ENCODE measurements around the gene PPP1R3F.

The PPP1R3F gene

DNA sequence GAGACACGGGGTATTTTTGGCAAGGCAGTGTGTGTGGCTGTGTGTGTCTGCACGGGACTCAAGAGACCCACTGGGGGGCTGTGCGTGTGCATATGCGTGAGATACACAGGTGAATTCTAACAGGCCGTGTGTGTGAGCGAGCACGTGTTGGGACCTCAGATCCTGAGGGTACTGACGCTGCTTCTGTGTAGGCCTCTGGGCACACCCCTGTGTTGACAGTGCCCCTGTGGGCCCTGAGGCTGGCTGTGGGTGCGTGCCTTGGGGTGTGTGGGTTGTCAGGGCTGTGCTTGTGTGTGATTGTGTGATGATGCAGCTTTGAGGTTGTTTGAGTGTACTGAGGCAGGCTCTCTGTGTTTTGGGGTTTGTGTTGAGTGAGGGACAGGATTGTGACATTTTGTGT lies 19.0 kb upstream of the PPP1R3F start:
- DNase-seq: no peak

DNA sequence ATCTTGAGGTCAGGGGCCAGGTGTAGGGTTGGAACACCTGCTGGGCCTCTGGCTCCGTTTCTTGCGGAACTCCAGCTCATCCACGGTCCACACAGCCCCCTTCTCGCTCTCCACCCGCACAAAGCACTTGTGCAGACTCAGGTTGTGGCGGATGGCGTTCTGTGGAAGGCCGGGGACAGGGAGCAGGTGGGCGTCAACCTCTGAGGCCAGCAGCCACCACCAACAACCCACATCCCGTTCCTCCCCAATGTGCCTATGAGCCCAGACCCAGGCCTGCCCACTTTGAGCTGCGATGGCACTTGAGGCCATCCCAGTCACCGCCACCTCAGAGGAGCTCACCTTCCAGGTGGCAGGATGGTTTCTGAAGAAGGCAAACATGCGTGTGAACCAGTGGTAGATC lies 18.3 kb upstream of the PPP1R3F start:
- DNase-seq: no peak

DNA sequence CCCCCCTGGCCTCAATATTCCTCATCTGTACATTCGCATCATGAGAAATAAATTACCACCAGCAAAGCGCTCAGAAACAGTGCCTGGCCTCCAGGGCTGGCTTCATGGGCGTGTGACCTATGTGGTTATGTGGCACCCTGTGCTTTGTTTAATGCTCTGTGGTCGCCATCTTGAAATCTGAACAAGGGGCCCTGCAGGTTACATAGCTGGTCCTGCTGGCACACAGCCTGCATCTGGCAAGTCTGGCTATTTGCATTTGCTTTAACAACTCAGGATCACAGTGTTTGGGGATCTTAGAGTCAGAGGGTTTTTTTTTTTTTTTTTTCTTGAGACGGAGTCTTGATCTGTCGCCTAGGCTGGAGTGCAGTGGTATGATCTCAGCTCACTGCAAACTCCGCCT lies 15.0 kb upstream of the PPP1R3F start:
- DNase-seq: no peak

DNA sequence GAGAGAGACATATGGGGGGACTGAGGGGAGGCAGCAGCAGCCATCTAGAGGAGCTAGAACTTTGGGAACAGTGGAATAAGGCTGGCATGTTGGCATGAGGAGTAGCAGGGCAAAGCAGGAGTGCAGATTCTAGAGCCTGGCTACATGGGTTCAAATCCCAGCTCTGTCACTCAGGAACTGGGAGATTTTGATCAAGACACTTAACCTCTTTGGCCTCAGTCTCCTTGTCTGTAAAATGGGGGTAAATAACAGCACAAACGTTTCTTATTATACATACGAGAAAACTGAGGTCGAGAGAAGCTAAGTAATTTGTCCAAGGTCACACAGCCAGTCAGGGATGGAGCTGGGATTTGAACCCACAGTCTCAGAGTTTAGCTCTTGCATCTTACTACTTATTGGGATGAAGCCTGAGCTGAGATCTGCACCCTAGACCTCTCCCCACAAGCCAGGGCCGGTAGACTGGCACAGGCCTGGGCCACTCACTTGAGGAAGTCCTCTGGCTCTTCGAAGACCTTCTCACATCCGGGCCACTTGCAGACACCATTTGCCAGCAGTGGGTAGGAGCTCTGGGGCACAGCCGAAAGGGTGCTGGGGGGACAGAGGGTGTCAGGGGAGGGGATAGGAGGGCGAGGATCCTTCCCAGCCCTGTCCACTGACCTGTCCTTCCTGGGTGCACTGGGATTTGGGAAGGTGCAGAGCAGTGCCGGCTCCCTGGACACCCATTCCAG lies 13.2 kb upstream of the PPP1R3F start:
- DNase-seq: no peak

DNA sequence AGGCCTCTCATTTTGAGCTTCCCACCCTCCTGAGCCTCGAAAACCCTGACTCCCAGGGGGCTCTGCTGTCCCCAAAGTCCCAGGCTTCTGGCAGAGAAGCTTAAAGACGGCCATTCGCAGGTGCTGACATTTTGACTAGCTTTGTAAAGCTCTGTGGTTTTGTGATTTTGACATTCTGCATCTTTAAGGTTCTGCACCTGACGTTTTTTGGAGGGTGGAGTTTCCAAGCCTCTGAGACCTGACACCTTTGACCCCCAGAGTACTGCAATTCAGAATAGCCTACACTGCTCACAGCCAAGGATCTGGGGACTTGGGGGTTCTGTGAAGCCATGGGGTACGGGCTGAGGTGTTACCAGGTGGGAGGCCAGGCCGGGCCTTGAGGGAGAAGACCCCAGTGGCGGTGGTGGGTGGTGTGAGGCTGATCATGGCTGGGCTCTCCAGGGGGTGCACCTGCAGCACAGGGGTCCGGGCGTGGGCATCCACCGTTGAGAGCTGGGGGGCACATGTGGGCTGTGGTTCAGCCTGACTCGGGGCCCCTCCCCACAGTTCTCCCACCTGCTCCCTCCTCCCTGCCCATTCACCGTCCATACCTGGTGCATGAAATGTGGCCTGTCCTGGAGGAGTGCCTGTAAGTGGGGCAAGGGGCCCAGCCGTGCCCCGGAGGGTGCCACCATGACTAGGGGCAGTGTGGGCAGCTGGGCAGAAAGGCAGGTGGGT lies 12.4 kb upstream of the PPP1R3F start:
- DNase-seq: no peak

DNA sequence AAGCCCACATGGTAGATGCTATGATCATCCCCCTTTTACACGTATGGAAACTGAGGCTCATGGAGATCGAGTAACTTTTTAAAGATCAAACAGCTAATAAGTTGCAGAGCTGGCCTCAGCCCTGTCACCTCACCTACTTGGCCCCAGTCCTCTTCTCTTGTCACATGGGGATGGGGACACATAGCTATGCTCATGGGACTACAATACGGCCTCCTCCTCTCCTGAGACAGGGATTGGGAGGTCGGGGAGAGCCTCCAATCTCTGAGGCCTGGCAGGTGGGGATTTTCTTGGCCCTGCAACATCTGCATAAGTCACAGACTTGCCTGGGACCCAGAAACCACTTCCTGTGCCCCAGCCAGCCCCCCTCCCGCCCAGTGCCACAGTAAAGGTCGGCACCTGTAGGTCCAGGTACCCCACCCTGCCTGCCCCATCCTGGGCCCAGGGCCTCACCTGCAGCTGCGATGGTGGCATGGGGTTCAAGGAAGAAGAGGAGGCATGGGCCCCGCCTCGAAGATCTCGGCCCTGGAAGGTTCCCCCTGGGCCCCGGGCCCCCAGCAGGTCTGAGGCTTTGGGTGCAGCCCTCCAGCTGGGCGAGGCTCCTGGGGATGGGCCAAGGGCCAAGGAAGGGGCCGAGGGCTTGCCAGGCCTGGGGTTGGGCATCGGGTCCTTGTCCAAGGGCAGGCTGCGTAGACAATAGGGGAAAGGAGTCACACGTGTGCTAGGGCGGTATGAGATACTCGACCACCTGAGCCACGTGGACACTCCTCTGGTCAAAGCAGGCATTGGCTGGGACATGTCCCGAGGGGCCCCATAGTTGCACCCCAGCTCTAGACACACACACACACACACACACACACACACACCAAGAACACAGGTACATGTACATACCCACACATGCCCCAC lies 11.5 kb upstream of the PPP1R3F start:
- DNase-seq: no peak

DNA sequence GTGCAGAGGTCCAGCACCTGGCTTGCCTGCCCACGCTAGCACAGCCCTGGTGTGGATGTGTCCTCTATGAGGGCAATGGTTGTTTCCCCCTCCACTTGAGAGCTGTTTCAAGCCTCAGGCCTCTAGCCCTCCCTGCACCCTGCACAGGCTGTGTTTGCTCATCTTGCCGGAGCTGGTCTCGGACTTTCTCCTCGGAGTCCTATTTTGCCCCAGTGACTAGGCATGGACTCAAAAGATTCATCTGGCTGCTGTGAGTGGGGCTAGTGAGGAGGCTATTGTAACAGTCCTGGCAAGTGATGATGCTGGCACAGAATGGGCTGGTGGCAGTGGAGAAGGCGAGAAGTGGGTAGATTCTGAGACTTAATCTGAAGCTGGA lies 10.9 kb upstream of the PPP1R3F start:
- DNase-seq: no peak

DNA sequence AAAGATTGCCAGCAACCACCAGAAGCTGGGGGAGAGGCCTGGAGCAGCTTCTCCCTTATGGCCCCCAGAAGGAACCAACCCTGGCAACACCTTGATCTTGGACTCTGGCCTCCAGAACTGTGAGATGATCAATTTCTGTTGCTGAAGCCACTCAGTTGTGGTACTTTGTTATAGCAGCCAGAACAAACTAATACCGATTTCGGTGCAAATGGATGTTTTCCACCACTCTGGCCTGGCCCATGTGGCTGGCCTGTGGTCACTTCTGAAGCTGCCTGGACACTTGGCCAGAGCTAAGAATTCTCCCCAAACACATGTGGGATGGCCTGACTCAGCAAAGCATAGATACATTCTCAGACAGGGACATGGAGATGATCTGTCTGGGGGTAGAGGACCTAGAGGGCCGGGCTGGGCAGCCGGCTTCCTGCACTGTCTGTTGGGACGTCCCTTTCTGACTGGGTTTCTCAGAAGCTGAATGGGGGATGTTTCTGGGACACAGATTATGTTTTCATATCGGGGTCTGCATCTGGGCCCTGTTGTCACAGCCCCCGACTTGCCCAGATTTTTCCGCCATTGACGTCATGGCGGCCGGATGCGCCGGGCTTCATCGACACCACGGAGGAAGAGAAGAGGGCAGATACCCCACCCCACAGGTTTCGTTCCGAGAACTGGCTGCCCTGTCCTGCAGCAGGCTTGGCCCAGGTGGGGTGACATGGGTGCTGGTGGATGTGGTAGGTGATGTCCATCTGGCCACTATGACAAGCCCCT lies 9.2 kb upstream of the PPP1R3F start:
- no peak for DNase-seq

DNA sequence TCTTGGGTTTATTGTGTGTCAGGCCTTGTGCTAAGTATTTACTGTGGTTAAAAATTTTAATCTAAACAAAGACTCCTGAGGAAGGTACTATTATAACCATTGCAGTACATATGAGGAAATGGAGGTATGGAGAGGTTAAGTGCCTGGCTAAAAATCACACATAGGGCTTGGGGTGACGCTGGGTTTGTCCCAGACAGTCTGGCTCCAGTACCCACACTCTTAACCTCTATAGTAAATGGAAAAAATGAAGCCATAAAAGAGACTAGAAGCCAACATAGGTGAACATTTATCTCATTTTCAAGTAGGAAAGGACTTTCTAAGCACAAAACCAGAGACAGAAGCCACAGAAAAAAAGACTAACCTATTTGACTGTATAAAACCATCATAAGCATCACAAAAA lies 7.0 kb upstream of the PPP1R3F start:
- DNase-seq: no peak

DNA sequence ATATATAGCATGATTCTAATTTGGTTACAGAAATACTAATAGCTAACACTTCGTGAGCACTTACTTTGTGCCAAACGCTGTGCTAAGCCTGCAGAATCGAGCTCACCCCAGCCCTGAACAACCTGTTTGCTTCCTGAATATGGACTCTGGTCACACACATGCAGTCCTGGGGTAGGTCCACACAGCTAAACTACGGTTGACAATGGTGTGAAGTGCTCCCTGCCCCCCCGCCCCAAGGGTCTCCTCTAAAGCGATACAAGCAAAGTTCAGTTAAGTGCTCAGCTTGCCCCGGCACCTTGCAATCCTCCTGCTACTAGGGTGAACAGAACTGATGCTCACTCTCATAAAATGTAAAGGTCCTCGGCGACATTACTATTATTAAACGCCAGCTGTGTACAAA lies 6.0 kb upstream of the PPP1R3F start:
- no peak for DNase-seq

DNA sequence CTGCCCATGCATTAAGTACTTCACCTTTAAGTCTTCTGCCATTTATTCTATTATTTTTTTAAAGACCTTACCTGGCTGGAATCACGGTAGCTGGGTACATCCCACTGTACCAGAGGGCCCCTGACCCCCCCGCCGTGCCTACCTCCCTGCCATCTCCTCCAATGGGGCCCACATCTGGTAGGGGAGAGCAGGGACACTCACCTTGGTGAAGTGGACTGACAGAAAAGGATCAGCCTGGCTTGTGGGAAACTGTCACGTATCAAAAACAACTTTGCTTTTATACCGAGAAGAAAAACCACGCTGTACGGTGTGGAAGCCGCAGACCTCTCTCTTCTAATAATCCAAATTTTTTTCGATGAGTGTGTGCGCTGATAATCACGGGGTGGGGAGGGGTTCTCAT lies 5.1 kb upstream of the PPP1R3F start, which contains the start of gene FOXP3:
FOXP3 (minus strand) TSS at position 251 of the 400 bp plus-strand sequence. CDS start 6,205 bp downstream, outside the sequence.
- DNase-seq: no peak

DNA sequence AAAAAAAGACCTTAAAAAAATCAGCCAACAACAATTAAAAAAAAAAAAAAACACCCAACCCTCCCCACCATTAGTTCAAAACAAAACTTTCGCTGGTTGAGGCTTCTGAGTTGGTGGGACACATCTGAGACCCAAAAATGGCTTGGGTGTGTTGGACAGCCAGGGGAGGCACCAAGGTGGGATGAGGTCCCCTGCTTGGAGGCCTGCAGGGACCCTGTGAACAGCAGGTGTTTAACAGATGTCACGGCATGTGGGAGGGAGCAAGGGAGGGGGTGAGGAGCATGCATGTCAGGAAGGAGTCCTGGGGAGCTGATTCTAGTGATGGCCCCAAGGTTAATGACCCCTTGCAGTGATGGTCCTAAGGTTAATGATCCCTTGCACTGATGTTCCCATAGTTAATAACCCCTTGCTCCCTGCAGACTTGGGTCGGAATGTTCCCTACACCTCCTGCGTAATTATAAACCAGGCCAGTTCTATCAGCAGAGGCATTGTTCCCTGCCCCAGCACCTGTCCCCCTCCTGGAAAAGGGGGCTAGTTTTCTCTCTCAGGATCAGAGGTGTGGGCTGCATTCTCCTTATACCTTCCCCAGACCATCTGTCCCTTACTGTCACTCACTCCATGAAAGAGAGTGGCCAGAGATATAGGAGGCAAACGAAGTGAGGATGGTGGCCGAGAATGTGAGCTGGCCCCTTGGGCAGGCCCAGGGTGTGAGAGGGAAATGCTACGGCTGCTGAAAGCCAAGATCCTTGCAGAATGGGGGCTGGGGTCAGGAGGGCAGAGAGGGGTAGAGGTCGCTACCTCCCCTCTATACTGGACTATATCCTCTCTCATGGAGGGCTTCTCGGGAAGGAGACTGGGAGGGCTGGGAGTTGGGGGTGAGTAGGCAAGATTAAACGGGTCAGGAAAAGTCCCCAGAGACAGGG lies 2.8 kb upstream of the PPP1R3F start:
- DNase-seq: no peak

DNA sequence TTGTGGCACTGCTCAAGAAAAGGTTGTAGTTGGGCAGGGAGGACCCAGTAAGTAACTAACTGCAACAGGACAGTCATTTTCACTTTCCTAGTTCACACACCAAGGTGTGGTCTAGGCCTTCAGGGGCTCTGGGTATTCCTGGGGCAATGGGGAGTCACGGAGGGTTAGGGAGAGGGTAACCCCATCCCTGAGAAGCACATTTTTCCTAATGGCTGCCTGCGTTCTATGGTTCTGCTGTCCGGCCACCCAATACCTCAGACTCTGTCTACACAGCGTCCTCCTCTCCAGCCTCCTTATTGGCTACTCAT lies 937 bp upstream of the PPP1R3F start:
- DNase-seq: no peak

DNA sequence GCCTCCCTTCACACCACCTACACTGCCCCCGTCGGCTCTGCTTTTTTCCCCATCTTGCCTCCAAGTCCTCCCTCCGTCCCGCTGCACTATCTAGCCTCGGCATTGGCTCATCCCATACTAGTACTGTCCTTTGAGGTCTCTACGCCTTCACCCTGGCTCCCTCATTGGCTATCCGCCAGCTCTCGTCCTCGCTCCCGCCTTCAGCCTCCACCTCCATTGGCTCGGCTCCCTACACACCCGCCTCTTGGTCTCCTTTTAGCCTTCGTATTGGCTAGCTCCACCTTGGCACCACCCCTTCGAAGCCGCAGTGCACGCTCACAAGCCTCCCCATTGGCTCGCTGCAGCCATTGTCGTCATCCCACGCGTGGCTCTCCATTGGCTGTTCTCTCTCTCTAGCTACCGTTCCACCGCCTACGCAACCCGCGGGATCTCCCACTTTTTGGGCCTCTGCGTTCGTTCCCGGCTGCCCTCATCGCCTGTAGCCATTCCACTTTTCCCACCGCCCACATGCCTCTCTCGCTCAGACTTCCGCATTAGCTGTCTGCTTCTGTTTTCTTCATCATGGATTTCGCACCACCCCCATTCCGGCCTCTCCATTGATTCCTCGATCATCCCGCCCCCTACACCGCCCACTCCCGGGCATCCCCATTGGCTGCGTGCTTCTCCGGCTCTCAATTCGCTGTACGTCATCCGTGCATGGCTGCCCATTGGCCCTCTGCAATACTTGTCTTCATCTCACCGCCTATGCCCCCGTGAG lies 405 bp upstream of the PPP1R3F start:
- DNase-seq: peak; percentile 92

DNA sequence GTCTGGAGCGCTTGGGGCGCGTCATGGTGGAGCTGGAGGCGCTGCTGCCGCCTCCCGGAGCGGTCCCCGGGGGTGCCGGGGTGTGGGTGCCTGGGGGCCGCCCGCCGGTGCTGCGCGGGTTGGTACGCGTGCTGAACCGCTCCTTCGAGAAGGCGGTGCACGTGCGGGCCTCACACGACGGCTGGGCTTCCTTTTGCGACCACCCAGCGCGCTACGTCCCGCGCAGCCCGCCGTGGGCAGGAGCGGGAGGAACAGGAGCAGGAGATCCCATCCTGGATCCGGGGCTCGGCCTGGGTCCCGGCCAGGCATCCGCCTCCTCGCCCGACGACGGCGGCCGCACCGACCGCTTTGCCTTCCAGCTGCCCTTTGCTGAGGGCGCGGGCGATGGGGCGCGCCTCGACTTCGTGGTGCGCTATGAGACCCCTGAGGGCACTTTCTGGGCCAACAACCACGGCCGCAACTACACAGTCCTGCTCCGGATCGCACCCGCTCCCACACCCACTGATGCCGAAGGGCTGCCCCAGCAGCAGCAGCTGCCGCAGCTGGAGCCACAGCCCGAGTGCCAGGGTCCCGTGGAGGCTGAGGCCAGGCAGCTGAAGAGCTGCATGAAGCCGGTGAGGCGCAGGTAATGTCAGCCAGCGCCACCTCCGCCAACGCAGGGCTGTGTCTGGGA lies 792 bp downstream of the PPP1R3F start:
- no peak for DNase-seq

DNA sequence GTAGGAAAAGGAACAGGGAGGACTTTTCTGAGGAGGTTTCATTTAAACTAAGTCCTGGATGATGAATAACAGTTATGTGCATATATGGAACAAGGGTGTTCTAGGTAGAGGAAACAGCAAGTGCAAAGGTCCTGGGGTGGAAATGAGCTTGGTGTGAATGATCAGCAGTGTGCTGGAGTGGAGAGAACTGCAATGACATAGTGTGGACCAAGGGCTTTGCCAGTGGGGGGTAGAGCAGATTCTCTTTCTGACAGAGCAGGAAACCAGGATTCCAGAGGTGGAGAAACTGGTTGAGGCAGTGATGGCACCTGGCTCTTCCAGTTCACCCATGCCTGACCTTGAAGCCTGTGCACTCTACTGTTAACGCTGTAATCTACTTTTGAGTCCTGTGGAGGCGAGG lies 1.7 kb downstream of the PPP1R3F start:
- DNase-seq: no peak

DNA sequence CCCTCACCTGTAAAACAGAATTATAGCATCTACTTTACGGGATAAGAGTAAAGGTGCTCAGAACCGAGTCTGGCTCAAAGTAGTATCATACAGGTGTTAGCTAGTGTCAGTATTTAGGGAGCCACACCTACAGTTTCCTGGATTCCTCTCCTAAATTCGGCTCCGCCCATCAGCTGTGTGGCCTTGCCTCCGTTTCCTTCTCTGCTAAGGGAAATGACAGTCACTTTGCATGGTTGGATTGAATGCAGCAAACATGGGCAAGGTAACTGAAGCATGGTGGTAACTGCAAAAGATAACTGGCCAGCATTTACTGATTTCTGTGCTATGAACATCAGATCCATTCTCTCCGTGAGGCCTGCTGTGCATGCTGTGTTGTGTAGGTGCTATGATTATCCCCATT lies 2.8 kb downstream of the PPP1R3F start:
- no peak for DNase-seq

DNA sequence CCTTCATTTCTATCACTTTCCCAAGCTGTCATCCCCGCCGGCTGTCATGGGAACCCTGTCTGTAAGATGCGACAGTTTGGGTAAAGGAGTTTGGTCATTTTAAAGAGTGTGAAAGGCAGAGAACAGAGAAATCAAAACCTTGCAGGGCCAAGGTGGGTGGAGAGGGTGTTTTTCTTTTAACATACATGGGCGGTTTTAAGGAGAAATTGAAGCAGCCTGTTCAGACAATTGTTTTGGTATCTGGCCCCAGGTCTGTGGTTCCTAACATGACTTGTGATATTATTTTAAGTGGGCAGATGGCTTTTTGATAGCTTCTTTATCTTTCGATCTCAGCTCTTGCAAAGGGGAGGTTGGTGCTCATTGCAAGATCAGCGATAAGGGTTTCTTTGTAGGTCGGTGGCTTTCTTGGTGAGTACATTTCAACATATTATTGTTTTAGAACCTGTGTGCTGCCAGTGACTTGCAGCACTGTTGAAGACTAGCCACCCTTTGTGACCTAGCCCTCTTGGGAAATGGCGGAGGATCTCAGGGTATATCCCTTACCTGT lies 3.7 kb downstream of the PPP1R3F start:
- no peak for DNase-seq

DNA sequence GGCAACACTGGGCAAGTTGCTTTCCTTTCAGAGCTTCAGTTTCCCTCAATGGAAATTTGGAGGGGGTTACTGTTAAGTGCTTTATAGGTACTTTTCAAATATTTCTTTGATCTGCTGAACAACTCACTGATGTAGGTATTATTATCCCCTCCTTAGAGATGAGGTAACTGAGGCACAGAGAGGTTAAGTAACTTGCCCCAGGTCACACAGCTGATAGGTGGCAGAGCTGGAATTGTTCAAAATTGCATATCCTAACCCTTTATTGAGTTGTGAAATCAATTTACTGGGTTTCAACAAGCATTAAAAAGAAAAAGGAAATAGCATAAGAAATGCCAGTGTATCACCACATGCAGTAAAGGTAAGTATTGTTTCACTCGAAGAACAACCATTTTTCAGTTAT lies 6.6 kb downstream of the PPP1R3F start:
- no peak for DNase-seq
